ENCODE measurements around the gene DUS3L.
"Not testable (repeated sequence)": the region's sequence is repeated elsewhere in the genome, so short reads cannot be mapped to it uniquely, and the experiment has no call there.

Gene DUS3L

GRCh38 chr19:5774921-5775320 is 16.0 kb downstream of the DUS3L start:
- DNase-seq (ENCODE audit: low read depth, low spot score): peak; percentile 24

- no peak for DNase-seq (ENCODE audit: low read depth, low spot score)
Observed at GRCh38 chr19:5773276-5773675, 17.7 kb downstream of the DUS3L start.

- no peak for DNase-seq (ENCODE audit: low read depth, low spot score)
Observed at GRCh38 chr19:5772416-5772815, 18.5 kb downstream of the DUS3L start.

GRCh38 chr19:5767949-5768348 is 23.0 kb downstream of the DUS3L start:
- no peak for DNase-seq (ENCODE audit: low read depth, low spot score)

GRCh38 chr19:5765220-5765619 is 25.7 kb downstream of the DUS3L start:
- no peak for DNase-seq (ENCODE audit: low read depth, low spot score)

GRCh38 chr19:5762608-5763217 is 28.2 kb downstream of the DUS3L start:
- no peak for DNase-seq (ENCODE audit: low read depth, low spot score)

GRCh38 chr19:5753743-5754142 is 37.2 kb downstream of the DUS3L start:
- DNase-seq (ENCODE audit: low read depth, low spot score): no peak

GRCh38 chr19:5751709-5752108 is 39.3 kb downstream of the DUS3L start:
- no peak for DNase-seq (ENCODE audit: low read depth, low spot score)

GRCh38 chr19:5749505-5749904 is 41.5 kb downstream of the DUS3L start:
- no peak for DNase-seq (ENCODE audit: low read depth, low spot score)

- not testable (repeated sequence) for DNase-seq (ENCODE audit: low read depth, low spot score)
Observed at GRCh38 chr19:5748920-5749319, 42.0 kb downstream of the DUS3L start.

GRCh38 chr19:5744999-5745398 is 46.0 kb downstream of the DUS3L start:
- DNase-seq (ENCODE audit: low read depth, low spot score): not testable (repeated sequence)

- DNase-seq (ENCODE audit: low read depth, low spot score): no peak
Observed at GRCh38 chr19:5743630-5744029, 47.3 kb downstream of the DUS3L start.

- DNase-seq (ENCODE audit: low read depth, low spot score): no peak
Observed at GRCh38 chr19:5742051-5742450, 48.9 kb downstream of the DUS3L start.

- DNase-seq (ENCODE audit: low read depth, low spot score): no peak
Observed at GRCh38 chr19:5738423-5738822, 52.5 kb downstream of the DUS3L start.

All from astrocyte of the hippocampus (primary cell).